Right lobe of liver (tissue), 6 donors: Measurements from ENCODE around the gene PARL. TPM values are rescaled to one million over a fixed set of nuclear protein-coding genes. Genes with fewer than 3 reads are reported as not detected.

Experiments used
- ATAC-seq, 4 donors: fragments of 200-7000 bp; cut with Tn5 transposase; one replicate each; pipeline ENCODE4 v1.9.1; 2020; ENCODE audit warnings: mild to moderate bottlenecking in 4 of 4, moderate library complexity in 4 of 4
- DNase-seq, 3 donors: peaks; one replicate each; pipeline ENCODE4 v3.0.0-alpha.2; 2020
- H3K27ac ChIP-seq, 3 donors: fragments of 200-600 bp; one replicate each; pipeline ENCODE4 v1.8.0; 2022
- H3K27me3 ChIP-seq, 2 donors: fragments of 200-600 bp; one replicate each; pipeline ENCODE4 v1.8.0; 2022
- H3K36me3 ChIP-seq, 4 donors: fragments of 200-600 bp; sonication (generic) in 1 of 4; one replicate each; pipeline versions ENCODE4 v1.5.1 to v1.8.0; 2017 to 2022; ENCODE audit warnings: control low read depth in 1 of 4
- H3K4me1 ChIP-seq, 4 donors: fragments of 200-600 bp; sonication (generic) in 1 of 4; one replicate each; pipeline versions ENCODE4 v1.5.1 to v1.8.0; 2017 to 2022; ENCODE audit warnings: control low read depth in 1 of 4
- H3K4me3 ChIP-seq, 3 donors: fragments of 200-600 bp; one replicate each; pipeline ENCODE4 v1.8.0; 2022
- H3K9me3 ChIP-seq, 4 donors: fragments of 200-600 bp; sonication (generic) in 1 of 4; one replicate each; pipeline versions ENCODE4 v1.5.1 to v1.8.0; 2017 to 2022; ENCODE audit warnings: control low read depth in 1 of 4
- POLR2A ChIP-seq: fragments of 450-650 bp; IDR thresholded peaks from one replicate; pipeline ENCODE4 v1.6.1; 2017; ENCODE audit warnings: antibody characterized with exemption, mild to moderate bottlenecking
- WGBS: methylation state at CpG from one replicate; pipeline ENCODE4 v1.1.6; 2018; ENCODE audit warnings: low coverage, low lambda C conversion rate; ENCODE audit not compliant: insufficient coverage; ENCODE audit errors: missing lambda C conversion rate; 5-methylcytosine and 5-hydroxymethylcytosine counted together
- intact Hi-C, 2 donors: fragments of 100-400 bp; cut with DNase I; formaldehyde crosslinking; loops; one replicate each; pipeline versions ENCODE4 v1.11.2 to v1.14.1; 2022
- total RNA-seq, 6 experiments: library from RNA; depleted of rRNA in 2 of 6; stranded (reverse); fragments of >200 nt in 2 of 6; fragmentation: NEBNext Ultra II Directional in 3 of 6; extraction: Animal tissue kit (Norgen Biotek cat#: 25700) in 3 of 6; gene quantifications; one replicate each; pipeline versions ENCODE4 v1.1.0 to v1.2.4, GENCODE V29; 2016 to 2023
- TF ChIP-seq, protein P1 (sequence below), 4 donors: fragments of 200-600 bp in 3 of 4; fragments of 450-650 bp in 1 of 4; IDR thresholded peaks; one replicate each; pipeline versions ENCODE4 v1.5.1 to v1.8.0; 2016 to 2022; ENCODE audit warnings: antibody characterized with exemption in 4 of 4, mild to moderate bottlenecking in 2 of 4
- donor health status: DM: no; HTN: yes; CAD: no.
- donor health status: DM: no; HTN: no; CAD: no.
- donor health status: DM: no; HTN: no; CAD: no.
- donor health status: DM: no; HTN: yes; CAD: no.
- donor health status: DM: no; HTN: yes; CAD: no.

Gene PARL
- total RNA-seq, 6 experiments from 2014 or later = 23.7 to 29.0 (median 26.2) TPM

DNA sequence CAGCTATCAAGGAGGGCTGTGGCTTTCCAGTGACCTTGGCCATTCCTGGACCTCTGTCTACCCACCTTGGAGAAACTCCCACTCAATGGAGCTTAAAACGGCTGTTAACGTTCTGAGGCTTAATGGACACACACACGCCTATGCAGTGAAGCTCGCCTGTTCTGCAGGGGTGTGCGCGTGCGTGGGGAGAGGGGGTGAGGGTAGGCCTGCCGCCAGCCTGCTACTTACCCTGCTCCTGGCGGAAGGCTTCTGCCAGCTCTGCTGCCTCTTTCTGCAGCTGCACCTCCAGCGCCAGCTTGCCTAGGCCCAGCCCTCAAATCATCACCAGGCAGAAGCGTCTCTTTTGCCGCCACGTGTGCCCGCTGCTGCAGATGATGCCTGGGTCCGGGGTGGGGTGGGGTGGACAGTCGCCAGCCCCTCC lies 23.2 kb upstream of the PARL start:
- no peak for TF ChIP-seq POLR2A
- TF ChIP-seq, protein P1, sequence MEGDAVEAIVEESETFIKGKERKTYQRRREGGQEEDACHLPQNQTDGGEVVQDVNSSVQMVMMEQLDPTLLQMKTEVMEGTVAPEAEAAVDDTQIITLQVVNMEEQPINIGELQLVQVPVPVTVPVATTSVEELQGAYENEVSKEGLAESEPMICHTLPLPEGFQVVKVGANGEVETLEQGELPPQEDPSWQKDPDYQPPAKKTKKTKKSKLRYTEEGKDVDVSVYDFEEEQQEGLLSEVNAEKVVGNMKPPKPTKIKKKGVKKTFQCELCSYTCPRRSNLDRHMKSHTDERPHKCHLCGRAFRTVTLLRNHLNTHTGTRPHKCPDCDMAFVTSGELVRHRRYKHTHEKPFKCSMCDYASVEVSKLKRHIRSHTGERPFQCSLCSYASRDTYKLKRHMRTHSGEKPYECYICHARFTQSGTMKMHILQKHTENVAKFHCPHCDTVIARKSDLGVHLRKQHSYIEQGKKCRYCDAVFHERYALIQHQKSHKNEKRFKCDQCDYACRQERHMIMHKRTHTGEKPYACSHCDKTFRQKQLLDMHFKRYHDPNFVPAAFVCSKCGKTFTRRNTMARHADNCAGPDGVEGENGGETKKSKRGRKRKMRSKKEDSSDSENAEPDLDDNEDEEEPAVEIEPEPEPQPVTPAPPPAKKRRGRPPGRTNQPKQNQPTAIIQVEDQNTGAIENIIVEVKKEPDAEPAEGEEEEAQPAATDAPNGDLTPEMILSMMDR (IDR thresholded peaks at IDR 0.05) = no peak
- ATAC-seq = no peak
- no peak overlapping the region for H3K27ac ChIP-seq
- H3K4me3 ChIP-seq = no peak overlapping the region
- no peaks in the 10 kb centered on the region for H3K9me3 ChIP-seq
- no peak for DNase-seq
- WGBS = no CpG with 5 or more reads among the region's 16 CpGs
- no peaks in the 10 kb centered on the region for H3K4me1 ChIP-seq
- H3K36me3 ChIP-seq = no peaks in the 10 kb centered on the region
- H3K27me3 ChIP-seq = no peaks in the 10 kb centered on the region
- intact Hi-C loops = no loop called here

- Histone ChIP-seq H3K27me3 (no peaks in the 10 kb centered on the region), H3K4me3 (no peak overlapping the region), H3K36me3 (no peaks in the 10 kb centered on the region), H3K4me1 (no peaks in the 10 kb centered on the region), H3K27ac (no peak overlapping the region), H3K9me3 (no peaks in the 10 kb centered on the region)
- no peak for ATAC-seq
- 55% methylated on average over 5 of the region's 6 CpGs for whole genome bisulfite sequencing
- intact Hi-C loops = no loop called here
- DNase-seq = no peak
- TF ChIP-seq POLR2A = no peak
- TF ChIP-seq, protein P1 (IDR thresholded peaks at IDR 0.05) = no peak
These were observed 22.5 kb upstream of the PARL start for GRCh38 chr3:183907176-183907575.

- 59% methylated on average over 5 of the region's 13 CpGs for WGBS
- intact Hi-C loops = no loop called here
These were observed 21.7 kb upstream of the PARL start for GRCh38 chr3:183906234-183906921.

GRCh38 chr3:183904833-183905780 lies 20.4 kb upstream of the PARL start:
- 54% methylated on average over 3 of the region's 14 CpGs for WGBS
- no peak for DNase-seq
- Histone ChIP-seq H3K9me3 (no peaks in the 10 kb centered on the region), H3K27me3 (no peaks in the 10 kb centered on the region), H3K36me3 (no peaks in the 10 kb centered on the region), H3K4me3 (no peak overlapping the region), H3K27ac (no peak overlapping the region), H3K4me1 (no peaks in the 10 kb centered on the region)
- intact Hi-C loops = no loop called here
- TF ChIP-seq POLR2A = no peak
- TF ChIP-seq, protein P1 (IDR thresholded peaks at IDR 0.05) = no peak
- ATAC-seq = peak in 3 of 4 donors; percentile 35 to 50 (median 41)

More at GRCh38 chr3:183906234-183906921, 21.7 kb upstream of the PARL start:
- DNase-seq = no peak
- H3K27me3 ChIP-seq = no peaks in the 10 kb centered on the region
- no peak for ATAC-seq
- no peaks in the 10 kb centered on the region for H3K9me3 ChIP-seq
- no peak overlapping the region for H3K27ac ChIP-seq
- no peak overlapping the region for H3K4me3 ChIP-seq
- H3K36me3 ChIP-seq = no peaks in the 10 kb centered on the region
- H3K4me1 ChIP-seq = no peaks in the 10 kb centered on the region
- no peak for TF ChIP-seq POLR2A
- TF ChIP-seq, protein P1 (IDR thresholded peaks at IDR 0.05) = no peak
